ENCODE measurements around the gene SIGLEC6. TPM values are rescaled to one million over a fixed set of nuclear protein-coding genes. Genes with fewer than 3 reads are reported as not detected.

Gene SIGLEC6
- total and polyA plus RNA-seq, 2 donors, result 1.4 to 4.0 TPM

DNA sequence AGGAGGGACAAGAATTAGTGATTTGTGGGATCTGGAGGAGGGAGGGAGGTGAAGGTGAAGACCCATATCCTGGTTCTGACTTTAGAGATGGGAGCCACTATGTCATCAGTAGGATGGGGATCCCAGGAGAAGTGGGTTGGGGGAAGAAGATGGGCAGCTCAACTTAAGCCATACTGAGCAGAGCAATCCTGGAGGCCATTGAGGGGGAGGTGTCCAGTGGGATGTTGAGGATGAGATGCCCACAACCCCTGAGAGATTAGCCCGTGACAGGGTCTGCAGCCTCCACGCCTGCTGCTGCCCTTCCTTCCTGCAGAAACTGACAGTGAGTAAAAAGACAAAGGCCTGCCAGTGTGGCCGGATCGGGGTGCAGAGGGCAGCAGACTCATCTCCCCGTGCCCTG lies 11.2 kb upstream of the SIGLEC6 start:
- 62% methylated on average over 5 of the region's 5 CpGs for WGBS

DNA sequence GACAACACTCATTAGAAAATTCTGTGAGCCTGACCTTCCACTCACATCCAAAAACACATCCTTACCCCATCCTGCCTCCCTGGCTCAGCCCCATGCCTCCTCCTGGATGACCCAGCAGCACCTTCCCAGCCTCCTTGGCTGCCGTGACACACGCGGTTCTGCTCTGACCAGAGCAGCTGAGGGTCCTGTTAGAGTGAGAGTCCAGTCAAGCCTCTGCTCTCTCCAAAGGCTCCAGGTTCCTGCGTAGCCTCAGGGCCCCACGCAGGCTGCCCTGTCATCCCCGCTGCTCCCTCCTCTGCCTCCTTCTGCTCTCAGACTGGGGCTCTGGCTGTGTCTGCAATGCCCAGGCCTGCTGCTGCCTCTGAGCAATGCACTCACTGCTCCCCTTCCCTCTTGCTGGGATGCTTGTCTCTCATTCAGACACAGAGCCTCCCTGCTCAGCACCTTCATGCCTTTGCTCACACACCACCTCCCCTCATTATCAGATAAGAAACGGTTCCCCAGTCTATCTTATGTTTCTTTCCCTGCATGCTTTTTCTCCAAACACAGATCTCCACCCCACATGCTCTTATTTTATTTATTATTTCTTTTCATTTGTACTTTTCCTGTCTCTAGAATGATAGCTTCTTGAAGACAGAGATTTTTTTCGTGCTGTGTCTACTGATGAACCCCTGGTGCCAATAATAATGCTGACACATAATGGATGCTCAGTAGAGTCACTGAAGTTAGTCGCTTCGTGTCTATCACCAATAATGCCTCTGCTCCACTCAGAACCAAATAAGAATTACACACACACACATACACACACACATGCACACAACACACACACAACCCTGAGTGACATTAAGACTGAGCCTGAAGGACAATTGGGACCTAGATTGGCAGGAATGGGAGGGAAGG lies 10.2 kb upstream of the SIGLEC6 start:
- H3K36me3 ChIP-seq (ENCODE audit: insufficient read depth), result no peaks in the 10 kb centered on the region
- 53% methylated on average over 10 of the region's 10 CpGs for WGBS

More for the DNA sequence above, 11.2 kb upstream of the SIGLEC6 start:
- H3K36me3 ChIP-seq (ENCODE audit: insufficient read depth), result no peaks in the 10 kb centered on the region
- no peaks in the 10 kb centered on the region for H3K4me1 ChIP-seq (ENCODE audit: insufficient read depth)
- no peak for DNase-seq (ENCODE audit: extremely low spot score)
- no peak overlapping the region for H3K4me3 ChIP-seq (ENCODE audit: low read depth, low read length)
- no peak overlapping the region for H3K27ac ChIP-seq (ENCODE audit: low read depth)

DNA sequence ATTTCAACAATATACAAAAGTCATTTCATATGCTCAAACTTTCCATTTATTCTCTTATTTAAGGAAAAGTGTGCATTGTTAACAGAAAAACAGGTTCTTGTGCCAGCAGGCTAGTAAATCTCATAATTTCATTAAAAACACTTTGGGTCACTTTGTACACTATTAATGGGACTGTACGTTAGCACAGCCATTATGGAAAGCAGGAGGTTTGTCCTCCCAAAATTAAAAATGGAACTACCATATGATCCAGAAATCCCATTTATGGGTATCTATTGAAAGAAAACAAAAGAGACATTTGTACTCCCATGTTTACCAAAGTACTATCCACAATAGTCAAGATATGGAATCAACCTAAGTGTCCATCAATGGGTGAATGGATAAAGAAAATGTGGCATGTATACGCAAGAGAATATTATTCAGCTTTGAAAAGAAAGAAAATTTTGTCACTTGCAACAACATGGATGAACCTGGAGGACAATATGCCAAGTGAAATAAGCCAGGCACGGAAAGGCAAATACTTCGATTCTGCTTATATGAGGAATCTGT lies 8.4 kb upstream of the SIGLEC6 start:
- DNase-seq (ENCODE audit: extremely low spot score), result no peak
- no peaks in the 10 kb centered on the region for H3K4me1 ChIP-seq (ENCODE audit: insufficient read depth)
- WGBS, result 87% methylated on average over 4 of the region's 4 CpGs
- no peaks in the 10 kb centered on the region for H3K36me3 ChIP-seq (ENCODE audit: insufficient read depth)
- H3K4me3 ChIP-seq (ENCODE audit: low read depth, low read length), result no peak overlapping the region
- H3K27ac ChIP-seq (ENCODE audit: low read depth), result no peak overlapping the region

More for the DNA sequence above, 10.2 kb upstream of the SIGLEC6 start:
- Histone ChIP-seq H3K4me1 (ENCODE audit: insufficient read depth) (no peaks in the 10 kb centered on the region), H3K27ac (ENCODE audit: low read depth) (no peak overlapping the region), H3K4me3 (ENCODE audit: low read depth, low read length) (no peak overlapping the region)
- DNase-seq (ENCODE audit: extremely low spot score), result no peak

DNA sequence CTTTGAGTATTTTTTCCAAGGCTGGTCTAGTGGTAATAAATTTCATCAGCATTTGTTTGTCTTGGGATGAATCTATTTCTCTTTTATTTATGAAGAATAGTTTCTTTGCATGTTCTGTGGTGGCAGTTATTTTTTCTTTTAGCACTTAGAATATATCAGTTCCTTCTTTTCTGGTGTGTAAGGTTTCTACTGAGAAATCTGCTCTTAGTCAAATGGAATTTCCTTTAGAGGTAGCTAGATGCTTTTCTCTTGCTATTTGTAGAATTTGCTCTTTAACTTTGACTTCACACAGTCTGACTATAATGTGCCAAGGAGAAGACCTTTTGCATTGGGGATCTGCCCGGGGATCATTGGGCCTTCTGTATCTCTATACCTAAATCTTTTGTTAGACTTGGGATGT lies 4.1 kb upstream of the SIGLEC6 start:
- Histone ChIP-seq H3K36me3 (ENCODE audit: insufficient read depth) (no peaks in the 10 kb centered on the region), H3K4me1 (ENCODE audit: insufficient read depth) (no peaks in the 10 kb centered on the region), H3K27ac (ENCODE audit: low read depth) (no peak overlapping the region), H3K4me3 (ENCODE audit: low read depth, low read length) (no peak overlapping the region)
- no peak for DNase-seq (ENCODE audit: extremely low spot score)
- 92% methylated on average over 1 of the region's 1 CpG for WGBS

- H3K4me1 ChIP-seq (ENCODE audit: insufficient read depth), result no peaks in the 10 kb centered on the region
- H3K36me3 ChIP-seq (ENCODE audit: insufficient read depth), result no peaks in the 10 kb centered on the region
- WGBS, result 82% methylated on average over 8 of the region's 8 CpGs
- H3K4me3 ChIP-seq (ENCODE audit: low read depth, low read length), result no peak overlapping the region
- no peak for DNase-seq (ENCODE audit: extremely low spot score)
- no peak overlapping the region for H3K27ac ChIP-seq (ENCODE audit: low read depth)
These were observed 854 bp downstream of the SIGLEC6 start for GRCh38 chr19:51530616-51531015.

GRCh38 chr19:51529301-51529700 lies 2.2 kb downstream of the SIGLEC6 start:
- DNase-seq (ENCODE audit: extremely low spot score), result no peak
- Histone ChIP-seq H3K36me3 (ENCODE audit: insufficient read depth) (no peaks in the 10 kb centered on the region), H3K4me3 (ENCODE audit: low read depth, low read length) (no peak overlapping the region), H3K27ac (ENCODE audit: low read depth) (no peak overlapping the region), H3K4me1 (ENCODE audit: insufficient read depth) (no peaks in the 10 kb centered on the region)
- WGBS, result 80% methylated on average over 2 of the region's 2 CpGs

DNA sequence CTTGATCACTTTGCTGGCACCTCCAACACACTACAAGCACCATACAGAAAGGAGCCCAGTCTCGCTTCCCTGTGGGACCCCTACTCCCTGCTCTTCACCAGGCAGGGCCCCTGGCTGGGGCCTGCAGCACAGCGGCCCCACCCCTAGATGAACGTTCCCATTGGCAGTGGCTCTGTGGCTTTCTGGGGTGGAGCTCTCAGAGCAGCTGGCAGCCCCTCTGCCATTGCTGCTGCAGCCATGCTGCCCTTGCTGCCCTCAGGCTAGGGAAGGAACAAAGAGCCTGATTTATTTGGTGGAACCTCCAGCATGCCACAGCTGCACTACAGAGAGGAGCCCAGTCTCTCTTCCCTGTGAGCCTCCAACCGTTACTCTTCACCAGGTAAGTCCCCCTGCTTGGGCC lies 5.8 kb downstream of the SIGLEC6 start:
- Histone ChIP-seq H3K36me3 (ENCODE audit: insufficient read depth) (no peaks in the 10 kb centered on the region), H3K4me3 (ENCODE audit: low read depth, low read length) (no peak overlapping the region), H3K4me1 (ENCODE audit: insufficient read depth) (no peaks in the 10 kb centered on the region), H3K27ac (ENCODE audit: low read depth) (no peak overlapping the region)
- WGBS, result 44% methylated on average over 4 of the region's 4 CpGs
- DNase-seq (ENCODE audit: extremely low spot score), result no peak

GRCh38 chr19:51524666-51525264 lies 6.7 kb downstream of the SIGLEC6 start:
- 66% methylated on average over 8 of the region's 8 CpGs for WGBS
- no peak for DNase-seq (ENCODE audit: extremely low spot score)
- H3K4me1 ChIP-seq (ENCODE audit: insufficient read depth), result no peaks in the 10 kb centered on the region

DNA sequence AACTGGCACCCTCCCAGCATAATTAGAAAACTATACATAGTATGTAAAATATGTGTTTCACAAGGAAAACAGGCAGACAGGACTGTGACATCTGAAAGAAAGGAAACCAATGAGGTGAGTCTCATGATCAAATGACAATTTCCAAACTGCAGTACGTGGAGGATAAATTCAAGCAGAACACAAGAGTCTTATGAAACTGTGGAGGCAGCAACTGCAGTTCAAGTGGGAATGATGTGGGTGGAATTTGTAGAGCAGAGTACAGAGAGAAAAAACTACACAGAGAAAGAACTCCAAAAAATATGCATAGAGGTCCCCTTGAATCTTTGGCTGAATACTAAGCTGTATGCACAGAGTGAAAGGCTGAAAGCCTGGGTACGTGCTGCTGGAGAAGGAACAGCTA lies 9.7 kb downstream of the SIGLEC6 start:
- WGBS, result 54% methylated on average over 2 of the region's 2 CpGs
- Histone ChIP-seq H3K27ac (ENCODE audit: low read depth) (no peak overlapping the region), H3K36me3 (ENCODE audit: insufficient read depth) (no peaks in the 10 kb centered on the region), H3K4me1 (ENCODE audit: insufficient read depth) (no peaks in the 10 kb centered on the region), H3K4me3 (ENCODE audit: low read depth, low read length) (no peak overlapping the region)
- no peak for DNase-seq (ENCODE audit: extremely low spot score)

More at GRCh38 chr19:51524666-51525264, 6.7 kb downstream of the SIGLEC6 start:
- no peaks in the 10 kb centered on the region for H3K36me3 ChIP-seq (ENCODE audit: insufficient read depth)
- no peak overlapping the region for H3K27ac ChIP-seq (ENCODE audit: low read depth)
- H3K4me3 ChIP-seq (ENCODE audit: low read depth, low read length), result no peak overlapping the region

- DNase-seq (ENCODE audit: extremely low spot score), result no peak
- WGBS, result 77% methylated on average over 2 of the region's 2 CpGs
- no peak overlapping the region for H3K4me3 ChIP-seq (ENCODE audit: low read depth, low read length)
- no peaks in the 10 kb centered on the region for H3K36me3 ChIP-seq (ENCODE audit: insufficient read depth)
- no peak overlapping the region for H3K27ac ChIP-seq (ENCODE audit: low read depth)
- no peaks in the 10 kb centered on the region for H3K4me1 ChIP-seq (ENCODE audit: insufficient read depth)
These were observed 10.1 kb downstream of the SIGLEC6 start for GRCh38 chr19:51521357-51521756.

- H3K27ac ChIP-seq (ENCODE audit: low read depth), result no peak overlapping the region
- H3K4me1 ChIP-seq (ENCODE audit: insufficient read depth), result no peaks in the 10 kb centered on the region
- DNase-seq (ENCODE audit: extremely low spot score), result no peak
- H3K4me3 ChIP-seq (ENCODE audit: low read depth, low read length), result no peak overlapping the region
- 52% methylated on average over 2 of the region's 2 CpGs for WGBS
- H3K36me3 ChIP-seq (ENCODE audit: insufficient read depth), result no peaks in the 10 kb centered on the region
These were observed 10.7 kb downstream of the SIGLEC6 start for GRCh38 chr19:51520728-51521127.

GRCh38 chr19:51514866-51515481 lies 16.5 kb downstream of the SIGLEC6 start:
- DNase-seq (ENCODE audit: extremely low spot score), result no peak
- Histone ChIP-seq H3K4me3 (ENCODE audit: low read depth, low read length) (no peak overlapping the region), H3K27ac (ENCODE audit: low read depth) (no peak overlapping the region), H3K36me3 (ENCODE audit: insufficient read depth) (no peaks in the 10 kb centered on the region), H3K4me1 (ENCODE audit: insufficient read depth) (no peaks in the 10 kb centered on the region)
- WGBS, result 10% methylated on average over 3 of the region's 3 CpGs

DNA sequence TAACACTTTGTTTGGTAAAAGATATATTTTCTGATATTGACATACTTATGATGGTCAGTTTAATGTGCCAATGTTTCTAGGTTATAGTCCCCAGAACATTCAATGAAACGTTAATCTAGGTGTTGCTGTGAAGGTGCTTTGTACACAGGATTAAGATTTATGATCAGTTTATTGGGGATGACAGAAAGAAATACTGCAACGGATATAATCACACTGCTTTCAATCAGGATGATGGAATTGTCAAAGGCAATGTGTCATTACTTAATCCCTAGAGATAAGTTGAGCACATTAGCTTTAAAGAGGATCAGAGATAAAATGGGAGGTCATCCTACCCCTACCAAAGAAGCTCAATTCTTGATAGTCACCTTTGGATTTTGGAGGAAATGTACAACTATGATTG lies 17.5 kb downstream of the SIGLEC6 start:
- WGBS, result 30% methylated on average over 2 of the region's 2 CpGs

More for the DNA sequence above, 17.5 kb downstream of the SIGLEC6 start:
- Histone ChIP-seq H3K27ac (ENCODE audit: low read depth) (no peak overlapping the region), H3K4me3 (ENCODE audit: low read depth, low read length) (no peak overlapping the region), H3K4me1 (ENCODE audit: insufficient read depth) (no peaks in the 10 kb centered on the region), H3K36me3 (ENCODE audit: insufficient read depth) (no peaks in the 10 kb centered on the region)
- DNase-seq (ENCODE audit: extremely low spot score), result no peak
